ENCODE measurements around the gene SLC39A7. TPM values are rescaled to one million over a fixed set of nuclear protein-coding genes. Genes with fewer than 3 reads are reported as not detected.
A peak's percentile ranks its signal among the peaks of the same experiment; 100 is the strongest.

The SLC39A7 gene
- total and polyA plus RNA-seq, 2 of the 13 experiments (the other 11 are each of a cell fraction or from before 2014, with no cell fraction given): 142 to 229 TPM

- TF ChIP-seq ZNF609 (CRISPR knock-in tag; IDR thresholded peaks at IDR 0.05; ENCODE audit: borderline replicate concordance) (peak; percentile 18; the same call in 1 of the 2 replicates), FOXO1 (CRISPR knock-in tag; IDR thresholded peaks at IDR 0.05) (peak; percentile 31; the same call in 1 of the 2 replicates), ZXDC (CRISPR knock-in tag; IDR thresholded peaks at IDR 0.05) (peak; percentile 97), ZNF687 (CRISPR knock-in tag; IDR thresholded peaks at IDR 0.05) (peak; percentile 40), NR2F6 (IDR thresholded peaks at IDR 0.05) (peak; percentile 17; the same call in 1 of the 2 replicates), NR2F6 (CRISPR knock-in tag; IDR thresholded peaks at IDR 0.05) (peak; percentile 37; the same call in 1 of the 2 replicates), ZNF572 (CRISPR knock-in tag; IDR thresholded peaks at IDR 0.05) (no peak)
These were observed 3.1 kb upstream of the SLC39A7 start (continued) for GRCh38 chr6:33197431-33198048.
